Neural progenitor cell (in vitro differentiated cells): ENCODE results near the gene CCNYL1. TPM values are rescaled to one million over a fixed set of nuclear protein-coding genes. Genes with fewer than 3 reads are reported as not detected.
"Not testable (repeated sequence)": the region's sequence is repeated elsewhere in the genome, so short reads cannot be mapped to it uniquely, and the experiment has no call there.

Experiments used
- DNase-seq: peaks from one replicate; pipeline ENCODE4 v3.0.0-alpha.2; 2016; ENCODE audit warnings: low spot score
- H2AFZ ChIP-seq: fragments of 200-600 bp; sonication (generic); replicated peaks from 2 replicates; pipeline ENCODE4 v1.6.1; 2016; ENCODE audit warnings: antibody characterized with exemption
- H3F3A ChIP-seq: fragments of 200-600 bp; sonication (generic); 2 replicates; pipeline ENCODE4 v1.6.1; 2016; ENCODE audit warnings: antibody characterized with exemption, low read depth
- H3K27ac ChIP-seq: fragments of 200-600 bp; sonication (generic); 2 replicates; pipeline ENCODE4 v1.5.1; 2016; ENCODE audit warnings: mild to moderate bottlenecking
- H3K27me3 ChIP-seq: fragments of 200-600 bp; sonication (generic); 2 replicates; pipeline ENCODE4 v1.6.1; 2016; ENCODE audit warnings: mild to moderate bottlenecking, moderate library complexity
- H3K36me3 ChIP-seq: fragments of 200-600 bp; sonication (generic); 2 replicates; pipeline ENCODE4 v1.5.1; 2016
- H3K4me1 ChIP-seq: fragments of 200-600 bp; sonication (generic); 2 replicates; pipeline ENCODE4 v1.6.1; 2016; ENCODE audit warnings: mixed run types
- H3K4me2 ChIP-seq: fragments of 200-600 bp; sonication (generic); 2 replicates; pipeline ENCODE4 v1.6.1; 2016
- H3K4me3 ChIP-seq: fragments of 200-600 bp; sonication (generic); 2 replicates; pipeline ENCODE4 v1.5.1; 2016
- H3K79me2 ChIP-seq: fragments of 200-600 bp; sonication (generic); 2 replicates; pipeline ENCODE4 v1.6.1; 2016; ENCODE audit warnings: low read depth
- H3K9ac ChIP-seq: fragments of 200-600 bp; sonication (generic); 2 replicates; pipeline ENCODE4 v1.6.1; 2016
- H3K9me3 ChIP-seq: fragments of 200-600 bp; sonication (generic); 2 replicates; pipeline ENCODE4 v1.5.1; 2016; ENCODE audit warnings: low read depth
- H4K20me1 ChIP-seq: fragments of 200-600 bp; sonication (generic); 2 replicates; pipeline ENCODE4 v1.6.1; 2016; ENCODE audit warnings: low read depth
- H3K27ac Mint-ChIP-seq: 3 replicates; pipeline ENCODE4 v1.8.0; 2021; ENCODE audit warnings: mixed read lengths
- H3K27me3 Mint-ChIP-seq: 2 replicates; pipeline ENCODE4 v1.8.0; 2022; ENCODE audit warnings: low read depth, mild to moderate bottlenecking, inconsistent platforms, moderate library complexity, mixed read lengths; ENCODE audit not compliant: insufficient read depth
- H3K36me3 Mint-ChIP-seq: 3 replicates; pipeline ENCODE4 v1.8.0; 2021; ENCODE audit warnings: mixed read lengths
- H3K4me1 Mint-ChIP-seq: 3 replicates; pipeline ENCODE4 v1.8.0; 2021; ENCODE audit warnings: mixed read lengths
- H3K4me3 Mint-ChIP-seq: 3 replicates; pipeline ENCODE4 v1.8.0; 2021; ENCODE audit warnings: mild to moderate bottlenecking, moderate library complexity, mixed read lengths
- H3K9me3 Mint-ChIP-seq: 3 replicates; pipeline ENCODE4 v1.8.0; 2020; ENCODE audit warnings: mixed read lengths
- CTCF ChIP-seq: fragments of 200-600 bp; sonication (generic); IDR thresholded peaks from 2 replicates; pipeline ENCODE4 v1.5.1; 2017; ENCODE audit warnings: antibody characterized with exemption, mild to moderate bottlenecking
- EZH2 ChIP-seq: fragments of 200-600 bp; sonication (generic); IDR thresholded peaks from 2 replicates; pipeline ENCODE4 v1.6.1; 2017; ENCODE audit warnings: antibody characterized with exemption, mild to moderate bottlenecking, moderate library complexity
- EZH2phosphoT487 ChIP-seq: fragments of 200-600 bp; sonication (generic); IDR thresholded peaks from 2 replicates; pipeline ENCODE4 v1.6.1; 2017; ENCODE audit warnings: antibody characterized with exemption
- total RNA-seq: library from RNA; depleted of rRNA; stranded (reverse); fragments of >200 nt; gene quantifications from 2 replicates; pipeline ENCODE4 v1.2.3, GENCODE V29; 2015; ENCODE audit warnings: low replicate concordance

The CCNYL1 gene
- total RNA-seq, 1 donor from 2014 or later = 22.0 TPM

GRCh38 chr2:207750876-207751275 lies 39.4 kb downstream of the CCNYL1 start:
- Histone ChIP-seq H4K20me1 (peaks cover 42% of the 10 kb centered on the region), H3K79me2 (peaks cover 17% of the 10 kb centered on the region), H3K36me3 (peaks cover 16% of the 10 kb centered on the region), H3K4me1 (peaks cover 11% of the 10 kb centered on the region), H3K9me3 (no peaks in the 10 kb centered on the region), H3K4me3 (no peak overlapping the region), H3K9ac (no peak overlapping the region), H3K27ac (peak overlapping the region; percentile 77), H3K4me2 (no peak overlapping the region), H3K27me3 (no peaks in the 10 kb centered on the region), H3F3A (peaks cover 85% of the 10 kb centered on the region), H2AFZ (no peak overlapping the region)
- peaks cover 11% of the 10 kb centered on the region for H3K36me3 Mint-ChIP-seq
- H3K4me1 Mint-ChIP-seq = peaks cover 7% of the 10 kb centered on the region
- H3K4me3 Mint-ChIP-seq = no peak overlapping the region
- no peak for DNase-seq
- no peaks in the 10 kb centered on the region for H3K9me3 Mint-ChIP-seq
- TF ChIP-seq EZH2phosphoT487 (no peak), CTCF (no peak), EZH2 (no peak)
- no peaks in the 10 kb centered on the region for H3K27me3 Mint-ChIP-seq
- H3K27ac Mint-ChIP-seq = no peak overlapping the region

- not testable (repeated sequence) for H3K27me3 Mint-ChIP-seq, H3K27ac Mint-ChIP-seq, H3K9ac ChIP-seq, H3K4me3 Mint-ChIP-seq, DNase-seq, H3K9me3 Mint-ChIP-seq, H3K4me1 Mint-ChIP-seq, H3K9me3 ChIP-seq, H3K4me2 ChIP-seq, H3K36me3 Mint-ChIP-seq, H3K4me1 ChIP-seq, H3K27me3 ChIP-seq, H3K4me3 ChIP-seq, H2AFZ ChIP-seq
- Histone ChIP-seq H3K36me3 (peaks cover 21% of the 10 kb centered on the region), H4K20me1 (peaks cover 69% of the 10 kb centered on the region), H3F3A (peaks cover 98% of the 10 kb centered on the region), H3K79me2 (peaks cover 41% of the 10 kb centered on the region), H3K27ac (peak overlapping the region; percentile 90)
These were observed 42.2 kb downstream of the CCNYL1 start for GRCh38 chr2:207753688-207754087.

DNA sequence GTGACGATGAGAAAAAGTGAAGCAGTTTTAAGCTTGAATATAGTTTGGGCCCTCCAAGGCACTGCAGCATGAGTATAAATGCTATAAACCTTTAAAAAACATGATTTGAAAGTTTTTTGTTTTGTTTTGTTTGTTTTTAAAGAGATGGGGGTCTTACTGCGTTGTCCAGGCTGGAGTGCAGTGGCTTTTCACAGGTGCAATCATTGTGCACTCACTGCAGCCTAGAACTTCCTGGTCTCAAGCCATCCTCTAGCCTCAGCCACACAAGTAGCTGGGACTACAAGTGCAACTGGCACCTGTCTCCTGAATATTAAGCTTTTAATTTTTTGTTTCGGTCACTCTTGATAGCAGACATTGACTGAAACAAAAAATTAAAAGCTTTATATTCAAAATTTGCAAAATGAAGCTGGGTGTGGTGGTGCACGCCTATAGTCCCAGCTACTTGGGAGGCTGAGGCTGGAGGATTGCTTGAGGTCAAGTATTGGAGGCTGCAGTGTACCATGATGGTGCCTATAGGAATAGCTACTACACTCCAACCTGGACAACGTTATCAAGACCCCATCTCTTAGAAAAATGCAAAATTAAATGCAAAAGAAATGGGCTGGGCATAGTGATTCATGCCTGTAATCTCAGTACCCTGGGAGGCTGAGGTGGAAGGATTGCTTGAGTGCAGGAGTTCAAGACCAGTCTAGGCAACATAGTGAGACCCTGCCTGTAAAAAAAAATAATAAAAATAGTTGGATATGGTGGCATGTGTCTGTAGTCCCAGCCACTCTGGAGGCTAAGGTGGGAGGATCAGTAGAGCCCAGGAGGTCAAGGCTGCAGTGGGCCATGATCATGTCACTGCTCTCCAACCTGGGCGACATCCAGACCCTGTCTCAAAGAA lies 43.3 kb downstream of the CCNYL1 start:
- H3K79me2 ChIP-seq = peaks cover 52% of the 10 kb centered on the region
- no peaks in the 10 kb centered on the region for H3K27me3 ChIP-seq
- H3K27me3 Mint-ChIP-seq = peaks cover under 1% of the 10 kb centered on the region
- no peak overlapping the region for H3K9ac ChIP-seq
- no peaks in the 10 kb centered on the region for H3K9me3 Mint-ChIP-seq
- peaks cover 10% of the 10 kb centered on the region for H3K4me1 ChIP-seq
- no peaks in the 10 kb centered on the region for H3K9me3 ChIP-seq
- H3K4me3 Mint-ChIP-seq = no peak overlapping the region
- H3K27ac Mint-ChIP-seq = no peak overlapping the region
- peaks cover 10% of the 10 kb centered on the region for H3K36me3 Mint-ChIP-seq
- no peak for DNase-seq
- peaks cover 74% of the 10 kb centered on the region for H4K20me1 ChIP-seq
- no peak for TF ChIP-seq EZH2phosphoT487
- no peak for TF ChIP-seq EZH2
- no peak for TF ChIP-seq CTCF
- H3F3A ChIP-seq = peaks cover 98% of the 10 kb centered on the region
- peaks cover 21% of the 10 kb centered on the region for H3K36me3 ChIP-seq
- no peak overlapping the region for H3K4me3 ChIP-seq
- H3K4me2 ChIP-seq = no peak overlapping the region
- H3K4me1 Mint-ChIP-seq = peaks cover 7% of the 10 kb centered on the region
- H3K27ac ChIP-seq = peak overlapping the region; percentile 90
- H2AFZ ChIP-seq = no peak overlapping the region

GRCh38 chr2:207758025-207758424 lies 46.6 kb downstream of the CCNYL1 start:
- TF ChIP-seq EZH2phosphoT487 = no peak
- no peak for TF ChIP-seq CTCF
- TF ChIP-seq EZH2 = no peak
- H3K27me3 Mint-ChIP-seq = peaks cover 7% of the 10 kb centered on the region
- H3K36me3 ChIP-seq = peaks cover 30% of the 10 kb centered on the region
- H3K79me2 ChIP-seq = peaks cover 84% of the 10 kb centered on the region
- no peak overlapping the region for H3K4me2 ChIP-seq
- H4K20me1 ChIP-seq = peaks cover 95% of the 10 kb centered on the region
- H3K4me1 ChIP-seq = peaks cover 16% of the 10 kb centered on the region
- no peak overlapping the region for H3K27ac Mint-ChIP-seq
- no peak overlapping the region for H3K9ac ChIP-seq
- no peak overlapping the region for H2AFZ ChIP-seq
- no peaks in the 10 kb centered on the region for H3K27me3 ChIP-seq
- peaks cover 100% of the 10 kb centered on the region for H3F3A ChIP-seq
- H3K4me3 ChIP-seq = no peak overlapping the region
- no peak overlapping the region for H3K4me3 Mint-ChIP-seq
- peaks cover 2% of the 10 kb centered on the region for H3K36me3 Mint-ChIP-seq
- H3K4me1 Mint-ChIP-seq = no peaks in the 10 kb centered on the region
- H3K9me3 ChIP-seq = no peaks in the 10 kb centered on the region
- H3K27ac ChIP-seq = peak overlapping the region; percentile 88
- no peak for DNase-seq
- no peaks in the 10 kb centered on the region for H3K9me3 Mint-ChIP-seq
